Measurements from ENCODE around the gene POLL.

DNA sequence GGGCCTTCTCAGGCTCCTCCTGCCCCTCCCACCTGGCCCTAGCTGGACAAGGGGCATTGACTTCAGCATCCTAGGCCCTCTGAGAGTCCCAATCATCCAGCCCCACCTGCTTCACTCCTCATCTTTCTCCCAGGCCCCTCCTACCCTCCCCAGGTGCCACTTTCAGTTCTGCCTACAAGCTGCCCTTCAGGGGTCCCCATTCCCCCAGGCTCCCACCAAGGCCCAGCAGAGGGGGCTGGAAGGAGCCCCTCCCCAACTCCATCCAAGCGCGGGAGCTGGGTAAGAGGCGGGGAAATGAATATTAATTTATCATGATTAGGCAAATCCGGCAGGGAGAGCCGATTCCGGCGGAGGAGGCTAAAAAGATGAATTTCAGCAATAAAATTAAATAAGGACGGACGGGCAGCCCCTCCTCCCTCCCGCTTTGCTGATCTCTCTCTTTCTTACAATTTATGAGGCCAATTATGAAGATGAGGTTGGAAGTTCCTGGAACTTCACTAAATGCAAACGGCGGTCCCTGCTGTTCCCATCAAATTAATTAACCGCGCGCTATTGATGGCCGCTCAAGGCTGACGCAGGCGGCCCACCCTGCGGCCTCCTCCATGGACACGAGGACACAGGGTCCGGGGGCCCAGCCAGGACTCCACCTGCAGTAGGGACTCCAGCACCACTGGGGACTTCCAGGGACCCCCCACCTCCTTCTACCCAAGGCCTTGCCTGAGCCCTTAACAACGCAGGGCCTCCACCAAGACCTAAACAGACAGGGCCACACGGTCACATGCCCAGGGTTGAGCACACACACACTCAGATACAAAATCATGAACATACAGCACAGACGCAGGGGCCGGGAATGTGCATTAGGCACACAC is 13.9 kb downstream of the POLL start:
- no peak for TF ChIP-seq CTCF (IDR thresholded peaks at IDR 0.05; ENCODE audit: poor library complexity)
- TF ChIP-seq EZH2phosphoT487 (IDR thresholded peaks at IDR 0.05; ENCODE audit: low read depth, severe bottlenecking, unreplicated experiment): no peak
- TF ChIP-seq EZH2 (IDR thresholded peaks at IDR 0.05; ENCODE audit: borderline replicate concordance): no peak

Measured in hepatocyte (in vitro differentiated cells).